GM21529 (cell line): ENCODE data around the gene QRSL1.
"Not testable (repeated sequence)": the region's sequence is repeated elsewhere in the genome, so short reads cannot be mapped to it uniquely, and the experiment has no call there.

Experiments used
- ATAC-seq: cut with Tn5 transposase; IDR thresholded peaks from one replicate; pipeline ENCODE4 v1.9.1; 2021; ENCODE audit not compliant: unreplicated experiment

The QRSL1 gene

GRCh38 chr6:106629103-106629858 lies at the start of gene QRSL1, which contains the start of gene RTN4IP1:
Gene QRSL1, plus strand, starts transcription at chr6:106629578. Its CDS starts 104 bp downstream, at chr6:106629682.
Gene RTN4IP1, minus strand, starts transcription at chr6:106629498. Its CDS starts 477 bp downstream, at chr6:106629021.
- peak; percentile 80 for ATAC-seq

- ATAC-seq = no peak
These were observed 47.9 kb upstream of the QRSL1 start for GRCh38 chr6:106581468-106581867.

GRCh38 chr6:106586815-106587415 lies 42.5 kb upstream of the QRSL1 start:
- ATAC-seq = no peak

- ATAC-seq = not testable (repeated sequence)
These were observed 40.4 kb upstream of the QRSL1 start for GRCh38 chr6:106588937-106589336.

- ATAC-seq = no peak
These were observed 38.1 kb upstream of the QRSL1 start for GRCh38 chr6:106591111-106591825.

- no peak for ATAC-seq
These were observed 29.9 kb upstream of the QRSL1 start for GRCh38 chr6:106599440-106599839.

- ATAC-seq = no peak
These were observed 29.0 kb upstream of the QRSL1 start for GRCh38 chr6:106600329-106600728.

GRCh38 chr6:106608080-106608668 lies 21.2 kb upstream of the QRSL1 start:
- ATAC-seq = peak; percentile 85

- ATAC-seq = no peak
These were observed 19.7 kb upstream of the QRSL1 start for GRCh38 chr6:106609699-106610098.

- no peak for ATAC-seq
These were observed 18.3 kb upstream of the QRSL1 start for GRCh38 chr6:106611030-106611429.

GRCh38 chr6:106612671-106613416 lies 16.5 kb upstream of the QRSL1 start:
- no peak for ATAC-seq

GRCh38 chr6:106613590-106613989 lies 15.8 kb upstream of the QRSL1 start:
- ATAC-seq = no peak

- no peak for ATAC-seq
These were observed 15.2 kb upstream of the QRSL1 start for GRCh38 chr6:106614166-106614565.

GRCh38 chr6:106614592-106615257 lies 14.7 kb upstream of the QRSL1 start:
- no peak for ATAC-seq

- peak; percentile 58 for ATAC-seq
These were observed 12.1 kb upstream of the QRSL1 start for GRCh38 chr6:106617302-106617701.

GRCh38 chr6:106617857-106618256 lies 11.5 kb upstream of the QRSL1 start:
- ATAC-seq = no peak

GRCh38 chr6:106618324-106618723 lies 11.1 kb upstream of the QRSL1 start:
- no peak for ATAC-seq

GRCh38 chr6:106619223-106619622 lies 10.2 kb upstream of the QRSL1 start:
- no peak for ATAC-seq

- ATAC-seq = no peak
These were observed 8.3 kb upstream of the QRSL1 start for GRCh38 chr6:106620931-106621672.
